SHP77 (cell line): ENCODE measurements around the gene VIPR1.
"Not testable (repeated sequence)": the region's sequence is repeated elsewhere in the genome, so short reads cannot be mapped to it uniquely, and the experiment has no call there.

Source experiments
- DNase-seq, 2 experiments: peaks; one replicate each; lab custom pipeline; 2025; lab: John Stamatoyannopoulos, UW

VIPR1 gene

GRCh38 chr3:42579346-42579745, 76.9 kb downstream of the VIPR1 start:
- not testable (repeated sequence) for DNase-seq

- DNase-seq, result no peak
Observed at GRCh38 chr3:42581400-42581708, 78.9 kb downstream of the VIPR1 start.

DNA sequence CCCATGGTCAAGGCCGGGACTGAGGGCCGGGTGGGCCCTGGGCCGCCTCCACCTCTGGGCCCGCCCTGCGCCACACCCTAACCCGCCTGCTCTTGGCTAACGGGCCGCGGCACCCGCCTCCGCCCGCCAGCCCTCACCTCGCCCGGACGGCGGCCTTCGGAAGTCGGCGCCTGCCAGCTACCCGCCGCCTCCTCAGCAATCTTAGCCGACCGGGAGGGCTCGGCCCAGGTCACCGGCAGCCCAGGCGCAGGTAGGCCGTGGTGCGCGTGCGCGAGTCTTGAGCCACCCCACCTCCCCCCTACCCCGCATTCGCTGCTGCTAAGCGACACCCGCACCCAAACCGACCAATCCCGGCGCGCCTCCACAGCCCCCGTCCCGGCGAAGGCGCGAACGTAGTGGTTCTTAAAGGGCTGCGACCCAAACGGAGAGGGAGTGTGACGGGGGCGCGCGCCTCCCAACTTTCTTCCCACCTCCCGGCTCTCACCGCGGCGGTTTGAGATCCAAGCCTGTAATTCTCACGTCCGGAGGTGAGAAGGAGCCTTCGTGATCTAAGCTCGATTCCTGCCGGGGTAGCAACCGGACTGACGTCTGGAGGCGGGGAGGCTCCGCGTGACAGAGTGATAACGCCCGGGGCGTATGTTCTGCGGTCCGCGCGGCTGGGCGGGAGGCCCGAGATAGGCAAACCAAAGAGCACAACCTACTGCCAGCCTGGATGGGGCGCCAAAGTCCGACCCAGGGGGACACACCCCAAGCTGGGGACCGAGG, 79.4 kb downstream of the VIPR1 start, which contains the start of gene SEC22C:
Gene SEC22C, minus strand, starts transcription at position 259 of the 765 bp plus-strand sequence. CDS start 12,921 bp downstream, outside the sequence.
- DNase-seq, result peak; percentile 88 to 95

DNA sequence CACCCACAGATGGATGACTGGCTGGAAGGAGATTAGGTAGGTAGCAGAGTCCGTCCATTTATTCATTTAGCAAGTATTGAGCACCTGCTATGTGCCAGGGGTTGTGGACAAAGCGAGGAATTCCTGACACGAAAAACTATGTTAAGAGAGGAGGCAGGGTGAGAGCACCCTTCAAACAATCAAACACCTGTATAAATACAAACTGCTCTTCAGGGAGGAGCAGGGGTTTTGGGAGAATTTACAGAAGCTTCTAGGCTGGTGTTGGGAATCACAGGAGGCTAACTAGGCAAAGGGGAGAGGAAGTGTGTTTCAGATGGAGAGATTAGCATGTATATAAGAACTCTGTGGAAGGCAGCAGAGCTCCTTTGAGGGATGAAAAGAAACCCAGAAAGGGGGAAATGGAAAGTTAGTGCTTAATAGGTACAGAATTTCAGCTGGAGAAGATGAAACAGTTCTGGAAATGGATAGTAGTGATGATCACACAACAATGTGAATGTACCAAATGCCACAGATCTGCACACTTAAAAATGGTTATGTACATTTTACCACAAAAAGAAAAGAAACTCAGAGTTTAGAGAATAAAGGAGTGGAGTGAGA, 80.1 kb downstream of the VIPR1 start:
- no peak for DNase-seq
